Epithelial cell of esophagus (primary cell): ENCODE measurements around the gene MCRIP2.
A peak's percentile ranks its signal among the peaks of the same experiment; 100 is the strongest.

Source experiments
- DNase-seq: peaks from one replicate; pipeline ENCODE4 v3.0.0; 2010; ENCODE audit warnings: low read depth
- H3K4me3 ChIP-seq: 2 replicates; pipeline ENCODE4 v1.5.1; 2011; ENCODE audit warnings: mild to moderate bottlenecking, low read length, control low read depth
- TF ChIP-seq, protein P1 (sequence below): IDR thresholded peaks from 2 replicates; pipeline ENCODE4 v1.5.1; 2011; ENCODE audit warnings: low read depth, mild to moderate bottlenecking, low read length, control low read depth, inconsistent platforms; ENCODE audit not compliant: insufficient read depth; ENCODE audit errors: missing control alignments

Gene MCRIP2

DNA sequence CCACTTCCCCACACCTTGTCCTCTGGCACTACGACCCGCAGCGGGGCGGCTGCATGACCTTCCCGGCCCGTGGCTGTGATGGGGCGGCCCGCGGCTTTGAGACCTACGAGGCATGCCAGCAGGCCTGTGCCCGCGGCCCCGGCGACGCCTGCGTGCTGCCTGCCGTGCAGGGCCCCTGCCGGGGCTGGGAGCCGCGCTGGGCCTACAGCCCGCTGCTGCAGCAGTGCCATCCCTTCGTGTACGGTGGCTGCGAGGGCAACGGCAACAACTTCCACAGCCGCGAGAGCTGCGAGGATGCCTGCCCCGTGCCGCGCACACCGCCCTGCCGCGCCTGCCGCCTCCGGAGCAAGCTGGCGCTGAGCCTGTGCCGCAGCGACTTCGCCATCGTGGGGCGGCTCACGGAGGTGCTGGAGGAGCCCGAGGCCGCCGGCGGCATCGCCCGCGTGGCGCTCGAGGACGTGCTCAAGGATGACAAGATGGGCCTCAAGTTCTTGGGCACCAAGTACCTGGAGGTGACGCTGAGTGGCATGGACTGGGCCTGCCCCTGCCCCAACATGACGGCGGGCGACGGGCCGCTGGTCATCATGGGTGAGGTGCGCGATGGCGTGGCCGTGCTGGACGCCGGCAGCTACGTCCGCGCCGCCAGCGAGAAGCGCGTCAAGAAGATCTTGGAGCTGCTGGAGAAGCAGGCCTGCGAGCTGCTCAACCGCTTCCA lies 8.1 kb upstream of the MCRIP2 start:
- DNase-seq, result no peak
- H3K4me3 ChIP-seq, result no peak overlapping the region
- TF ChIP-seq, protein P1, sequence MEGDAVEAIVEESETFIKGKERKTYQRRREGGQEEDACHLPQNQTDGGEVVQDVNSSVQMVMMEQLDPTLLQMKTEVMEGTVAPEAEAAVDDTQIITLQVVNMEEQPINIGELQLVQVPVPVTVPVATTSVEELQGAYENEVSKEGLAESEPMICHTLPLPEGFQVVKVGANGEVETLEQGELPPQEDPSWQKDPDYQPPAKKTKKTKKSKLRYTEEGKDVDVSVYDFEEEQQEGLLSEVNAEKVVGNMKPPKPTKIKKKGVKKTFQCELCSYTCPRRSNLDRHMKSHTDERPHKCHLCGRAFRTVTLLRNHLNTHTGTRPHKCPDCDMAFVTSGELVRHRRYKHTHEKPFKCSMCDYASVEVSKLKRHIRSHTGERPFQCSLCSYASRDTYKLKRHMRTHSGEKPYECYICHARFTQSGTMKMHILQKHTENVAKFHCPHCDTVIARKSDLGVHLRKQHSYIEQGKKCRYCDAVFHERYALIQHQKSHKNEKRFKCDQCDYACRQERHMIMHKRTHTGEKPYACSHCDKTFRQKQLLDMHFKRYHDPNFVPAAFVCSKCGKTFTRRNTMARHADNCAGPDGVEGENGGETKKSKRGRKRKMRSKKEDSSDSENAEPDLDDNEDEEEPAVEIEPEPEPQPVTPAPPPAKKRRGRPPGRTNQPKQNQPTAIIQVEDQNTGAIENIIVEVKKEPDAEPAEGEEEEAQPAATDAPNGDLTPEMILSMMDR, result no peak

DNA sequence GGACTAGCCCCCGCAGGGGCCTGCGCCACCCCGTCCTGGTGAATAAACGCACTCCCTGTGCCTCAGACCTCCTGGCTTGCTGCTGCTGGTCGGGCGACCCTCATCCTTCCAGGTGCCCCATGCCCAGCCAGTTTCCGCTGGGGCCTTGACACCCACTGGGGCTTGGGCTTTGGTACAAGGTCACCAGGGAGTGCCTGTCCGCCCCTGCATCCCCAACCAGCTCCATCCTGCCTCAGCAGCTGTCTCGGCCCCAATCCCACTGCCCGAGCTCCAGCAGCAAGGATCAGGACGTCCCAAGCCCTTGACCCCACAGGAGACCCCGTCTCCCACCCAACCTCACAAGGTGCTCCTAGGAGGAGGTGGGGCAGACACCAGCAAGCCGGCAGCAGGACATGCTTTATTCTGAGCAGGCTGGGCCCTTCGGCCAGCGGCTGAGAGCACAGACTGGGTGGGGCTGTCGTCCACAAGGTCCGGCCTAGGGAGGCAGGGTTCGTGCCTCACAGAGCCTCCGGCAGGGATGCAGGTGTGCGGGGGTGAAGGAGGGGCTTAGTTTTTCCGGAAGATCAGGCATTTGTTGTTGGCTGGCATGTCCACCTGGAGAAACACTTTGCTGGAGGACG lies 7.5 kb upstream of the MCRIP2 start:
- no peak overlapping the region for H3K4me3 ChIP-seq
- TF ChIP-seq, protein P1, result no peak
- DNase-seq, result no peak

DNA sequence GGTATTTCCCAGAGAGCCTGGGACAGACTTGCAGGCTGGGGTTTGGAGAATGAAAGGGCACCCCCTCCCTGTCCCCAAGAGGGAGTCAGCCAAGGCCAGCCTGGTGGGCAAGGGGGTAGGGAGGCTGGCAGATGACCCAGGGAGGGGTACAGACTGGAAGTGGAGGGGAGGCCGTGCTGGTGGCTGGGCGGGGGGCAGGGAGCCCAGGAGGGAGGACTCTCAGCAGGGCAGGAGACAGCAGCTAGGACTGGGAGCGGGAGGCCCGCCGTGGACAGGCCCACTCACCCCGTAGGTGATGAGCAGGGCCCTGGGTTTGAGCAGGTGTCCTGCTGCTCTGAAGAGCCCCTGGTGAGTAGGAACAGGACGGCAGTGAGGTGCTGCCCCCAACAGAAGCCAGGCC lies 6.6 kb upstream of the MCRIP2 start:
- no peak for DNase-seq
- H3K4me3 ChIP-seq, result peak overlapping the region; percentile 72
- TF ChIP-seq, protein P1, result no peak

GRCh38 chr16:635573-636205 lies 5.9 kb upstream of the MCRIP2 start:
- TF ChIP-seq, protein P1, result no peak
- DNase-seq, result no peak
- H3K4me3 ChIP-seq, result peak overlapping the region; percentile 72

DNA sequence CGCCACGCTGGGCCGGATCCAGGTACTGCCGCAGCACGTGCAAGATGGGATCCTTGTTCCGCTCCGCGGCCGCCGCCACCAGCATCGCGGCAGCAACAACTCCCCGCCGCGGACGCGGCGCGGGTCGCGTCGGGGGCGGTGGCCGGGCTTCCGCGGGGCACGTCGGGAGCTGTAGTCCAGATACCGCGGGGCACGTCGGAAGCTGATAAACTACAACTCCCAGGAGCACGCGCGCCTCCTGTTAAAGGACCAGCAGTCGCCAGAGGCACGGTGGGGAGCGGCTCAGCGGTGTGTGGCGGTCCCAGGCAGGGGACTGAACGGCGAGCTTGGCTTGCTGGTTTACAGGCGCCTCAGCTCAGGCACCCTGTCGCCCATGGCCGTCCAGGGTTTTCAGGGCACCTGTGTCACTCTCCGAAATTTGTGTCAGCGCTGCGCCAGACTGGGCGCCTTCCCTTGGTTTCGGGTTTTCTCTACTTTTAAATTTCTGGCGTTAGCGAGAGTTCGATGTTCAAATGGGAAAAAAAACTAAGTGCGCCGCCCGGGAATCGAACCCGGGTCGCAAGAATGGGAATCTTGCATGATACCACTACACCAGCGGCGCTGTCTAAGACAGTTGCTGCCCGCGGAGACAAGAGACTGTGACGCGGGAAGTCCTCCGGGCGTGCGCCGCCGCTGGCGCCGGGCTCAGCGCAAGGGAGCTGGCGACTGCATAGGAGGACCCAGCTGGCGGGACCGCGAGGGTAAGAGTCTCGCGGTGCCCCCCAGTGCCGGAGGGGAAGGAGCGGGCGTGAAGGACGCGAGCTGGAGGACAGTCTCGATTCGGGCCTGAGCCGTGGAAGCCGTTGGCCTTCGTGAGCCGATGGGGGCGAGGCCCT lies 5.2 kb upstream of the MCRIP2 start, which contains the start of gene METTL26:
METTL26 (minus strand) TSS at position 100 of the 875 bp plus-strand sequence; CDS start at position 85, 15 bp downstream.
- peak within 1 kb of the TSS; percentile 72 for H3K4me3 ChIP-seq
- peak; percentile 96 for DNase-seq
- TF ChIP-seq, protein P1, result no peak
